DND-41 (cell line): ENCODE data around the gene ENDOD1.

Experiments used
- CTCF ChIP-seq: IDR thresholded peaks from 2 replicates; pipeline ENCODE4 v1.5.1; 2012; ENCODE audit warnings: borderline replicate concordance, low read length, moderate library complexity, mild to moderate bottlenecking; ENCODE audit not compliant: poor library complexity, severe bottlenecking; ENCODE audit errors: extremely low read depth
- EZH2 ChIP-seq: IDR thresholded peaks from 3 replicates; pipeline ENCODE4 v1.6.1; 2012; ENCODE audit warnings: borderline replicate concordance, low read depth, mild to moderate bottlenecking, moderate library complexity, low read length, inconsistent platforms; ENCODE audit not compliant: severe bottlenecking

GRCh38 chr11:95150956-95151684 is 61.5 kb downstream of the ENDOD1 start:
- peak; percentile 81 for TF ChIP-seq CTCF
- TF ChIP-seq EZH2: no peak
